GDM1 (cell line): ENCODE results near the gene PROSER2.

Experiments used
- DNase-seq: peaks from one replicate; lab custom pipeline; 2025; lab: John Stamatoyannopoulos, UW

Gene PROSER2

DNA sequence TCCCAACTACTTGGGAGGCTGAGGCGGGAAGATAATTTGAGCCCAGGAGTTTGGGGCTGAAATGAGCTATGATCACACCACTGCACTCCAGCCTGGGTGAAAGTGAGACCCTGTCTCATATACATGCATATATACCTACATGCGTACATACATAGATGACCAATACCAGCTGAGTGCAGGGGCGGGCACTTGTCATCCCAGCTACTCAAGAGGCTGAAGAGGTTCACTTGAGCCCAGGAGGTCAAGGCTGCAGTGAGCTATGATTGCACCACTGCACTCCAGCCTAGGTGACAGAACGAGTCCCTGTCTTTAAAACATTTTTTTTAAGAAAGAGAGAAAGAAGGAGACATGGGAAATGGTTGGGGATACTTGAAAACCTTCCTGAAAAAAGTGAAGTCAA, 17.4 kb upstream of the PROSER2 start:
- DNase-seq, result no peak

DNA sequence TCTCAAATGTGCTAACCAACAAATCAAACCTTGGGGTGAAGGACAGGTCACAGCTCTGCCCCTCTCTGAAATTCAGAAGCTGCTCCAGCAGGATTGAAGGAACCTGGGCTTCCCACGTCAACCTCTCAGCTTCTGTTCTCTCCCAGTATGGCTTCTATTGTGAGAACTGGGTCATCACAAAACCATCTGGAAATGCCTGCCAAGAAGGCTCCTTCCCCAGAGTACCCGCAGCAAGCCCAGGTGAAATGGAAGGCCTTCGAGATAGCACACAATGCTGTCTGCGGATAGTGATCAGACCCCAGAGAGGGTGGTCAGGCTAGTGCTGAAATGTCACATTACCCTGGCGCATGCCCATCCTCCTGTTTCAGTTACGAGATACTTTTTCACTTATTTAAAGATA, 16.4 kb upstream of the PROSER2 start:
- DNase-seq, result no peak

DNA sequence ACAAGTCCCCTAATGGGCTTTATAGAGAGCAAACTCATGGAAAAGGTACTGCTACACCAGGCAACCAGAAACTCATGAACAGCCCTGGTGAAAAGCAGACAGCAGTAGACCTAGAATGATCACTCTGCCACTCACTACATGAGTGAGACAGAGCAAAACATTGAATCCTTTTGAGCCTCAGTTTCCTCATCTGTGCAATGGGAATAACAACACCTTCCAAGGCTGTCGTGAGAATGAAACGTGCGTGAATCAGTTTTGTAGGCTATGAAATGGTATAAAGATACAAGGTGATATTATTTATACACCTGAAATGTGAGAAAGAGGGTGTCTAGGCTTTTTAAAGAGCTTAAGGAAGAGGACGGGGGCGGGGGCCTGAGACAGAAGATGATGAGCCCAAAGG, 14.3 kb upstream of the PROSER2 start:
- DNase-seq, result no peak

DNA sequence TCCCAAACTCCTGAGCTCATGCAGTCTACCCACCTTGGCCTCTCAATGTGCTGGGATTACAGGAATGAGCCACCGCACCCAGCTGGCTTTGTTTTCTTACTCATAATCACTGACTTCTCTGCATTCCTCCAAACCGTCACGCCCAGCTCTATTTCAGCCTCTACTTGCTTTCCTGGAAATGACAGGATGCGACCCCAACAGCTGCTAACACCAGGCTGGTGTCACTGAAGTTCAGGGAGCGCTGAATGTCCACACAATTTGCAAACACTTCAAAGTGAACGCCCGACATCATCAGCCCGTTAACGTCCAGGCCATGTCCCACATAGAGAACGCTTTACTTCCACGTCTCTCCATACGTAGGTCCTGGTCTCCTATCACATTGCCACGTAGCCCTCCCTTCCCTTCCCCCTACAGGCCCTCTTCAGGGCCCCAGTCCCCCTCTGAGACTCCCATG, 12.8 kb upstream of the PROSER2 start:
- DNase-seq, result no peak

DNA sequence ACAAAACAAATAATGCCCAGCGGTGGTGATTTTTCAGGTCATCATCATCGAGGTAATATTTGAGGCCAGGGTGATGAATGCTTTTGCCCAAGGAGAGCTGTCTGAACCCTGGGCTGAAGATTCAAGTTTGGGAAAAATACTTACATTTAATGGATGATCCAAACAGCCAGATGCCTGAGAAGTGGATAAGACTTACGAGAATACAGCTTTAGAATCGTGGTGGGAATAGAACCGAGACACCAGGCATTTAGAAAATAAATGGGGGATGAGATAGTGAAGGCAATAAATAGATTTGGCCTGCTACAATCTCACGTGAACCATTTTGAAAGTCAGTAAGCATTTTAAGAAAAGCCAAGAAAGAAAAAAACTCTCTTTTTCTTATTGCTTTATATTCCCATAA, 12.2 kb upstream of the PROSER2 start:
- no peak for DNase-seq

DNA sequence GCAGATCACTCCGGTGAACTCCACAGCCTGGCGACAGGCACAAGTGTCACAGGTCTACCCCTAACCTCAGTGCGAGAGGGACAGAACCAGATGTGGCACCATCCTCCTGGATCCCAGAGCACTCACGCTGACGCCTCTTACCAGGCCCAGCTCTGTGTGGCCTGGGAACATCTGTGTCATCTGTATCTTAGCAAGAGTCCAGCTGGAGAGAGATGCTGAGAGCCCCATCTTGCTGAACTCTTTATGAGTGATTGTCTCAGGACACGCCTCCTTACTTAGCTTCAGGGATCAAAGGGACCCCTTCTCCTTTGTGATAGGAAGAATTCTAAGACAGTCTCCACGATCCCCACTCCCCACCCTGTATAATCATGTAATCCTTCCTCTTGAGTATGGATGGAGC, 10.0 kb upstream of the PROSER2 start:
- DNase-seq, result no peak

DNA sequence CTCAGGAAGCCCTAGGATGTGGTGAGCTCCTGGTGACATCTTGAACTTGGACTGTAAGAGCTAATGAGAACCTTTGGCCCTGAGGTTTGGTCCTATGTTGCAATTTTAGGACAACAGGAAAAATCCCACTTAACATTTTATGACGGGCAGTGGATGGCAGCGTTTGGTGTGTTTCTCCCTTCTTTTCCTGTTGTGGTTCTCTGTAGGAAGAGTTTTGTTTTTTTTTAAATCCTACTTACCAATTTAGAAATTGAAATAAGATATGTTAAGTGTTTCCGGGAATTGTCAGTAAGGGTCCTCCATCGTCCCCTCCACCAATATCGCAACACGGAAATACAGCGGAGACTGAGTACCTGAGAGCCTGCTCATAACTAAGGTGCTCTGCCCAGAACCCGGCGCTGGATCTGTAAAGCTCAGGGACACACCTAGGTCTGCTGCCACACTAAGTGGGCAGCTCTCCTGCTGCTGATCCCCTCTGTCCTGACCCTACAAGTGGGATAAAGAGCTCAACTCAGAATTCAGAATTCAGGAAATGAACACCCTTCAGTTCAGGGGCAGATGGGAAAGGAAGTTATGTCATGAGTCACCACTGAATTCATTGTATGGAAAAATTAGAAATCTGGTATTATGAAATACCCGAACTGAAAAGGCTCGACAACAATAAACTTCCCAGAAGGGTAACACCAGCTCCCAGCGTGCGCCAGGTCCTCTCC, 9.1 kb upstream of the PROSER2 start:
- no peak for DNase-seq

DNA sequence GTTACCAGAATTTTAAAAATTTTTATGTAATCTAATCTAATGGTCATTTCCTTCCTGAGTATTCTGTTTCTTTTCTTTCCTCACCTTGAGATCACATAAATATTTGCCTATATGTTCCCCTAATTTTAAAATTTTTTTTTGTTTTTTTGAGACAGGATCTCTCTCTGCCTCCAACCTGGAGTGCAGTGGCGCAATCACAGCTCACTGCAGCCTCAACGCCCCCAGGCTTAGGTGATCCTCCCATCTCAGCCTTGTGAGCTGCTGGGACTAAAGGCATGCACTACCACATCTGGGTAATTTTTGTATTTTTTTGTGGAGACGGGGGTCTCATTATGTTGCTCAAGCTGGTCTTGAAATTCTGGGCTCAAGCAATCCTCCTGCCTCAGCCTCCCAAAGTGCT, 4.1 kb upstream of the PROSER2 start:
- no peak for DNase-seq

DNA sequence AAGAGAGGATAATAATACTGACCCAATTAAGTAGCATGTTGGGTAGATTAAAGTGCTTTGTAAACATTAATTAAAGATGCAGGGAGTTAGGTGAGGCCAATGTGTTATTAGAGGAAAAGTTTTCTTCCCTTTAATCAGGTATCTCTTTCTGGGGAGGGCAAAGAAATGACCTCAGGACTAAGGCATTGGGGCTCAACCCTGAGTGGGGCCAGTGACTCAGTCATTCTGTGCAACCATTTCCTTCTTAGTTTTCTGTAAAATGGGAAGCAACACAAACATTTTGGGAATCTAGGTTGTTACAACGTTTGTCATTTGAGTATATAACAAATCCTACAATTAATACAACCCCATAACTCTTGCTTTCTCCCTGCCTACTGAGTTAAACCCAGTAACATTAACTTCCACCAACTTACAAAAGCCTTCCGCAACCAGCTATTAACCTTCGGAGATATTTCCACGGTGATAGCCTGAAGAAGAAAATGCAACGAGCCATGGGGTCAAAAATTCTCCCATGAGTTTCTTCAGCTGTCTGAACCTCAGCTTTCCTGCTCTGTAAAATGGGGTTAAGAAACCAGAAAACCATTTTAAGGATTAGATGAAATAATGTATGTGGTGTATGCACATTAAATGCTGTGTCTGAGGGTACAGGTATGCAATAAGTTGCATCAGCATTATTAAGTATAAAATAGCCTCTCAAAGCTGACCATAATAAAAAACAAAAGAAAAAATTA, 965 bp upstream of the PROSER2 start:
- DNase-seq, result no peak

DNA sequence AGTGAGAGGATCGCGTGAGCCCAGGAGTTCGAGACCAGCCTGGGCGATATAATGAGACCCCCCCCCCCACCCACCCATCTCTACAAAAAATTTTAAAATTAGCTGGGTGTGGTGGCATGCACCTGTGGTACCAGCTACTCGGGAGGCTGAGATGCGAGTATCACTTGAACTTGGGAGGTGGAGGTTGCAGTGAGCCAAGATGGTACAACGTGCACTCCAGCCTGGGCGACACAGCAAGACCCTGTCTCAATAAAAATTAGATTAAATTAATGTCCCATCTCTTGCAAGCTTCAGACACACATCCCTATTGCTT, 391 bp upstream of the PROSER2 start:
- DNase-seq, result no peak

DNA sequence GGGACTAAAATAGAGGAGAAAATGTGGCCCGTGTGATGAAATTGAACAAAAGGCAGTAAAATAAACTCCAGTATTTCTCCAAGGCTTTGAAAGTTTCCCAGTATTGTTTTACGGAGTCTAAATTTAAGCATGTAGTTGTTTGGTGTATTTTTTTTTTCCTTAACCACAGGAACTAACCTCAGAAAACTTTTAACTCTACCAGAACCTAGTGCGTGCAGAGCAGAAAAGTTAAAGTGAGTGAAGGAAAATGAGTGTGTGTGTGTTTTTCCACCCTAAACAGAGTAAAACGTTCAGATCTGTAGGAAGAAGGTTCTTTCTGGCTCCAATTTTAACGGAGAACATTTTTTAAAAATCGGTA, 812 bp downstream of the PROSER2 start:
- no peak for DNase-seq

DNA sequence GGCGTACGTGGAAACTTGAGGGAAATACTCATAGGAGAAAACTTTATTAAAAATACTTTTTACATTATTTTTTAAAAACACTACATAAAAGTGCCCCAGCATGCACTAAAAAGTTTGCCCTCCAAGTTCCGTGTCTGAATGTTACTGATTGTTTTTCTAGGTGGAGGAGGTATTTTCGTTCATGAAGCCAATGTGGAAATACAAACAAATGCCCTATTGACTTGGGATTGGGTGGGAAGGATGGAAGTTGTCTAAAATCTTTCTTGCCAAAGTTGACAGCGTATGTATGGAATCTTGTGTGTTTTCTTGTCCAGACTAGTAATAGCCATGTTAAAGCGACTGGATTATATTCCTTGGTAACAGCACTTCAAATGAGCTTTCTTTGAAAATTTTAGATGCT, 1.2 kb downstream of the PROSER2 start:
- no peak for DNase-seq

DNA sequence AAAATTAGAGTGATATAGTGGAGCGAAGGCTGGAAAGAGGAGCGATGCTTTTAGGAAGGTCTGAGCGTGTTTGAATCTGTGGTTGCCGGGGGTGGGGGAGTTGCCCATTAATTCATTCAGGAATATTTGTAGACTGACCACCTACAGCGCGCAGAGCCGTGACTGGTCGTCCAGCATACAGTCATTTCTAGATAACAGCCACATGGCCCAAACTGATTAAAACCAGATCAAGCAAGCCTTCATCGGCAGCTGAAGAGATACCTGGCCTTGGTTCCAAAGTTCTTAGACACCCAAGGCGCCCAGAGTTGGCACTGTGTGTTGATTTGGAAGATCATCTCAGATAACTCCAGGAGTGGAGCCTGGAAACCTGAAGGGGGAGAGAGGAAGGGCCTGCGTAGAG, 1.7 kb downstream of the PROSER2 start:
- DNase-seq, result no peak

DNA sequence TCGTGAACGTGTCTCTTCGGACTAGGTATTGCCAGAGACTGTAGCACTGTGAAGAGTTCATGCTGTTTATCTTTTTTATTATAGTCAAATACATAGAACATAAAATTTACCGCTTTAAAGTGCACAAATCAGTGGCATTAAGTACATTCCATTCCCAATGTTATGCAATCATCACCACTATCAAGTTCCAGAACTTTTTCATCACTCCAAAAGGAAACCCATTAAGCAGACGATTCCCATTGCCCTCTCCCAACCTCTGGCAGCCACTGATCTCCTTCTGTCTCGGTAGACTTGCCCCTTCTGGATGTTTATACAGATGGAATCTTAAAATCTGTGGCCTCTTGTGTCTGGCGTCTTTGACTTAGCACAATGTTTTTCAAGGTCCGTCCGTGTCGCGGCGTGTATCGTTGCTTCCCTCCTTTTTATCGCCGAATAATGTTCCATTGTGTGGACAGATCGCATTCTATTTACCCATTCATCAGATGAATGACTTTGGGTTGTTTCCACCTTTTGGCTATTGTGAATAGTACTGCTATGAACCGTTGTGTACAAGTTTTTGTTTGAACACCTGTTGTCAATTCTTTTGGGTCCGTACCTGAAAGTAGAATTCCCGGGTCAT, 2.7 kb downstream of the PROSER2 start:
- no peak for DNase-seq

DNA sequence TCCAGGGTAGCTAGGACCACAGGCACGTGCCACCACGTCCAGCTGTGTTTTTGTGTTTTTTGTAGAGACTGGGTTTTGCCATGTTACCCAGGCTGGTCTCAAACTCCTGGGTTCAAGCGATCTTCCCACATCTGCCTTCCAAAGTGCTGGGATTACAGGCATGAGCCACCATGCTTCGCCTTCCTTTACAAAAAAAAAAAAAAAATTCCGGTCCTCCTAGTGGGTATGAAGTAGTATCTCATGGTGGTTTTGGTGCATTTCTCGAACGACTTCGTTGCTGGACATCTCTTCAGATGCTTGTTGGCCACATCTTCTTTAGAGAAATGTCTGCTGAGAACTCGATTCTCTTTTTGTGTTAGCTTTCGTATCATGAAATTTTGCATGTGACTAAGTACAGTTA, 3.9 kb downstream of the PROSER2 start:
- no peak for DNase-seq

DNA sequence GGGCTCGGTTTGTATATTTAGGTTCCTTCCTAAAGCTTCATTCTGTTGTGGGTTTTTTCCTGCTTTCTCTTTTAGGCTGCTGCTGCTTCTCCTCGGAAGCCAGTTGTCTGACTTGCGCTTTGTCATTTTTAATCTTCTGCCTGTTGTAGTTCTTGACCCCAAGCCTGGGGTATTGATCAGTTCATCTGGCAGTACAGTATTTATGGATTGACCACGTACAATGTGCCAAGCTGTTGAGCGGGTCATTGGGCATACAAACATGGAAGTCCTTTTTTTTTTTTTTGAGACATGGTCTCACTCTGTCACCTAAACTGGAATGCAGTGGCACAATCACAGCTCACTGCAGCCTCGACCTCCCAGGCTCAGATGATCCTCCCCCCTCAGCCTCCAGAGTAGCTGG, 4.3 kb downstream of the PROSER2 start:
- DNase-seq, result no peak

DNA sequence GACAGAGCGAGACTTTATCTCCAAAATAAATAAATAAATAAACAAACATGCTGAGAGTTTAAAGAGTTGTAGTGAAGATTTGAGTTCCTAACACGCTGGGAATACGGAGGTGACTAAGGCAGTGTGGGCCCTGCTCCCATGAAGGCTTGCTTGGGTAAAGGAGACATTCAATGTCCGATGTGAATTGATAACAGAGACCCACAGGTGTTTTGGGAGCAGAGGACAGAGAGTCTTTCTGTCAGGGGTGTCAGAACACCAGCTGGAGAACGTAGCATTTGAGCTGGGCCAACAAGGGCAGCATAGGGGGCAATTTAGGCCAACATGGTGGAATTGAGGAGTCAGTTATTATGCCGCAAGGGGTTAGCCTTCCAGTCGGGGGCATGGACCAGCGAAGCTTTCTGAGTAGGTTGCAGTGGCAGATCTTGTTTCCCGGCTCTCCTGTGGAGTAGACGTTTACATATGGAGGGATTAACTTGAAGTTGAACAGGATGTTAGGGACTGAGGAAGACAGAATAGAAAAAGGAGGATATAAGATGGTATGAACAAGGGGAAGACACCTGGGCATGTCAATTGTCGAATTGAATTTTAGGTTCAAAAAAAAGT, 5.6 kb downstream of the PROSER2 start:
- DNase-seq, result no peak

DNA sequence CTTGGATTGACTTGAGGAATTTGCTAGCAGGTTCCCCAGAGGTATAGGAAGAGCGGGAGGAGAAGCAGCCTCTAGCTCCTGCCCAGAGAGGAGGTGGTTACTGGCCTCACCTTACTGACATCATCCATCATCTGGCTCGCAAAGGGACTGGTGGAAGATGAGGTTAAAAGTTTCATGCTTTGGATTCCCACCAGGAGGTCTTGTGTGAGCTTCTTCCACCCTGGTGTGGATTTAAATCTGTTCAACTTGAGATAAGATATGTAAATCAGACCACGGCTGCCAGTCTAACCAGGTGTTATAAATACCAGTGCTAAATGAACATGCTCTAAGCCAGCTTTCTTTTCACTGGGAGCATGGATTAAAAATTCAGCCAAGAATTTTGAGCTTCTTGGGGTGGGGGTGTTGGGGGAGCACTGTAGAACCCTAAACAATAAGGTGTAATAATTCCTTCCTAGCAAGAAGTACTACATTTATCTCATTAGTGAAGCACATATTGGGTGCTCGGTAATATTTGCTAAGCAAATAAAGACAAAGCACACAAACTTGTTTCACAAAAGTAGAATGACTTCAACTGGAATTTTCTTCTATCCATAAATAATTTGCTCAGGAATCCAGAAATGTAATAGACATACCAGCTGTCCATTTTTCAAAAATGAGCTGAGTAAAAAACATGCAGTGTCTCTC, 7.8 kb downstream of the PROSER2 start:
- DNase-seq, result no peak

DNA sequence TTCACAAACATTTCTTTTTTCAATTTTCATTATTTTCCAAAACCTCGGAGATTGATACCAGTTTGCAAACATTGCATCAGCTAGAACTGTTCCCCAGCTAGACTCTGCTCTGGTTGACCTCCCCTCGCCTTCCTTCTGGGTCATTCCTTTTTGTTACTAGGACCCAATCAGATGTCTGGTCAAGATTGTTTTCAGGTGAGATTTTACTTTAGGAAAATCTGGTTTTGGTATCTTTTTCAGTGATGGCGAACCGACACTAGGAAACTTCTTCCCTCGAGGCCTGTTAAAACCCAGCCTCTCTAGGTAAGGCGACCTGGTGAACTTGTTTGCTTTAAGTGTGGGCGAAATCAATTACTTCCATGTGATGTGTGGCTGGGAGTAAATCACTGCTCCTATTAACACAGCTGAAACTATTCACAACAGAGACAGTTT, 8.4 kb downstream of the PROSER2 start:
- no peak for DNase-seq

DNA sequence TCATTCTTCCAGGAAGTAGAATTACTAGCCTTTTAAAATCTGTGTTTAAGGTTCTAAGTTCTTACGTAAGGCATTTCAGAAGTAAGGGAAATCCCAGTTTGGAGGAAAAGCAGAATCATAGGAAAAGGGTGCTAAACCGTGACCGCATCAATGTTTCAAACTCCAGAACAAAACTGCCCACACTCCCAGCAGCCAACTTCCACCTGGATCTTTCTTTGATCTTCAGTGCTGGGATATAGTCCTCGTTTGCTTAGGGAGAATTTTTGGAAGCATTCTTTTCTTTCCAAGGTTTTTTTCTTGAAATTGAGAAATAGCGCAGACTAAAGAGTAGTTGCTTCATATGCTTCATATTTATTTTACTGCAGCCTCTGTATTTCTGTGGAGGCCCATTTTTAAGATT, 8.9 kb downstream of the PROSER2 start:
- no peak for DNase-seq

DNA sequence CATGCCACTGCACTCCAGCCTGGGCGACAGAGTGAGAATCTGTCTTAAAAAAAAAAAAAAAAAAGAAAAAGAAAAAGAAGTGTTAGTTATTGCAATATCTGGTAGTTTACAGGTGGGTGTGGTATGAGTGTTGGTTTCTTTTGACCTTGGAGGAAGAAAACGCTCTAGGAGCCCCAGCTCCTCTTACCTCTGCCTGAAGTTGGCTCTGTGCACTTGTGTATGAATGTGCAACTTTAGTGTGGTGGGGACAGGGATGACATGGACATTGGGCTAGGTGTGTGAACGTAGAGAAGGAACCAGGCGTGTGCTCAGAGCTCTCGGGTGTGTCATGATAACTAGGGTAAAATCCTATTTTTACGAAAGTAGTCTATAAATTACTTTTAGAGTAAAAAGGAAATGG, 11.9 kb downstream of the PROSER2 start:
- DNase-seq, result no peak

DNA sequence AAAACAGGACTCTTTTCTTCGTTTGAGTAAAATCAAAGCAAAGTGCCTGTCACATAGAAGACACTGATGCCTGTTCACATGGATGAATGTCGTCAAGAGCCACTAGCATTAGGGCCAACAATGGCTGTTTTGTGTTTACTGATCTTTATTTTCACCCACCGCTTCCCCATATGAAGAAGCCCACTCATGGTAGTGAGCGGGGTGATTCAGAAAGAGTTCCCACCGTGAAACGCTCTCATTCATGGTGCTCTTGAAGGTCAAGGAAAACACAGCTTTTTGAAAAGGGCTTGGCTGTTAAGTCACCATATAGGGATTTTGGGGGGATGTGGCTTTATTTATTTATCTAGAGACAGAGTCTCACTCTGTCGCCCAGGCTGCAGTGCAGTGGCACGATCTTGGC, 12.5 kb downstream of the PROSER2 start:
- DNase-seq, result no peak
